ENCODE results near the gene TXK.
A peak's percentile ranks its signal among the peaks of the same experiment; 100 is the strongest.
"Not testable (repeated sequence)": the region's sequence is repeated elsewhere in the genome, so short reads cannot be mapped to it uniquely, and the experiment has no call there.

TXK gene

DNA sequence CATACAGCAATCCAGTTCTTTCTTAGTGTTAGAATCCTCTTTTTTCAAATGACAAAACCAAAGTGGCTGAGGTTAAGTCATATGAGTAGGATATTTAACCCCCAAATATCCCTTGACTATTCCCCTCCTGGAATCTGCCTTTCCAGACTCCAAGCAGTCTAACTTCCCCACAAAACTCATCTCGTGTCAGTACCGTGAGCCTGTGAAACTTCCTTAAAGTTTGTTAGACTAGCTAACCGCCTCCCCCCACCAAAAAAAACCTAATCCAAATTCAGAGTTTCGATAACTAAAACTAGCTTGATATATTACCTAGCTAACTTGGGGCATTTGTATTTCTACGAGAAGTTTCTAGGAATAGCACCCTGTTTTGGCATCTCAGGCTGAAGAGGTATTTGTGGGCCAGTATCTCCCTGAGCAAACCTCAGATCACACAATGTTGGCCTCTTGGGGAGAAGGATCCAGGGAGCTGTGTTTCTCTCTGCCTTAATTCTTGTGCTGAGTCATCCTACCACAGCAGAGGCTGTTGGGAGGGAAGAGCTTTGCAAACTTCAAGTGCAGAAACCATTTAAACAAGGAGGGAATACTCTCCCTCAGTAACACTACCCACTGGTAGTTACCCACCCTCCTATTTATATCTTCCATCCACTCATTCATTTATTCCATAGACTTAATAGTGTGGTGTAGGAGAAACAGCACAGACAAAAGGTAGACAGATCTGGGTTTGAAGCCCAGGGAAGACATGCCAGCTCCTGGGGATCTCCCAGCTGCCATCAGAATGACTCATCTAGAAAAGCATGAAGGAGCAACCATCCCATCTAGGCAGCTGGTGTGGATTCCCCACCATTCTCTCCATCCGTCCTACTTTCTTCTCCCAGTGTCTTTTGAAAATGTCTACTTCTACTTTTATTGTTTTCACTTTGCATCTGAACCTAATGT is 39.3 kb upstream of the TXK start:
- Histone ChIP-seq H3K27ac (ENCODE audit: poor library complexity, severe bottlenecking) (peak overlapping the region; percentile 13), H3K9me3 (ENCODE audit: severe bottlenecking) (no peaks in the 10 kb centered on the region), H3K4me3 (ENCODE audit: severe bottlenecking) (no peak overlapping the region), H3K4me1 (ENCODE audit: insufficient read depth, poor library complexity, severe bottlenecking) (peaks cover 16% of the 10 kb centered on the region), H3K36me3 (ENCODE audit: low read depth) (no peaks in the 10 kb centered on the region), H3K27me3 (ENCODE audit: insufficient read depth, poor library complexity, severe bottlenecking) (no peaks in the 10 kb centered on the region)
- TF ChIP-seq, protein P1, sequence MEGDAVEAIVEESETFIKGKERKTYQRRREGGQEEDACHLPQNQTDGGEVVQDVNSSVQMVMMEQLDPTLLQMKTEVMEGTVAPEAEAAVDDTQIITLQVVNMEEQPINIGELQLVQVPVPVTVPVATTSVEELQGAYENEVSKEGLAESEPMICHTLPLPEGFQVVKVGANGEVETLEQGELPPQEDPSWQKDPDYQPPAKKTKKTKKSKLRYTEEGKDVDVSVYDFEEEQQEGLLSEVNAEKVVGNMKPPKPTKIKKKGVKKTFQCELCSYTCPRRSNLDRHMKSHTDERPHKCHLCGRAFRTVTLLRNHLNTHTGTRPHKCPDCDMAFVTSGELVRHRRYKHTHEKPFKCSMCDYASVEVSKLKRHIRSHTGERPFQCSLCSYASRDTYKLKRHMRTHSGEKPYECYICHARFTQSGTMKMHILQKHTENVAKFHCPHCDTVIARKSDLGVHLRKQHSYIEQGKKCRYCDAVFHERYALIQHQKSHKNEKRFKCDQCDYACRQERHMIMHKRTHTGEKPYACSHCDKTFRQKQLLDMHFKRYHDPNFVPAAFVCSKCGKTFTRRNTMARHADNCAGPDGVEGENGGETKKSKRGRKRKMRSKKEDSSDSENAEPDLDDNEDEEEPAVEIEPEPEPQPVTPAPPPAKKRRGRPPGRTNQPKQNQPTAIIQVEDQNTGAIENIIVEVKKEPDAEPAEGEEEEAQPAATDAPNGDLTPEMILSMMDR (IDR thresholded peaks at IDR 0.05; ENCODE audit: poor library complexity, severe bottlenecking): no peak
- ATAC-seq (ENCODE audit: low read depth): peak; percentile 88
- DNase-seq (ENCODE audit: low spot score): no peak

DNA sequence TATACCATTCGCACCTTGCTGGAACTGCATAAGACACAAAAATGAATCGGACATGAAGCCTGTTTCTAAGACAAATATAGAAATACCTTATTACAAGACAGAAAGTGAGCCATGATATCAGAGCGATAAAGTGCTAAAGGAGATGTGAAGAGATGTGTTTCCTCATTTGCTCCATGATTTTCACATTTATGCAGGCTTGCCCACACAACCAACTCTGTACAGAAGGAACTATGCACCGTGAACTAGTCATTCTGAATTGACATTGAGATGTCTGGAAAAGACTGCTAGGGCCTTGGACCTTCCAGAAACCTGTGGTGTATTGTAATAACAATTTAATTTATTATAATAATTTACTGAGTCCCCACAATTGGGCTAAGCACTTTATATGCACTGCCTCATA is 38.6 kb upstream of the TXK start:
- peaks cover 16% of the 10 kb centered on the region for H3K4me1 ChIP-seq (ENCODE audit: insufficient read depth, poor library complexity, severe bottlenecking)
- no peaks in the 10 kb centered on the region for H3K36me3 ChIP-seq (ENCODE audit: low read depth)
- no peaks in the 10 kb centered on the region for H3K27me3 ChIP-seq (ENCODE audit: insufficient read depth, poor library complexity, severe bottlenecking)
- no peak overlapping the region for H3K27ac ChIP-seq (ENCODE audit: poor library complexity, severe bottlenecking)
- TF ChIP-seq, protein P1 (IDR thresholded peaks at IDR 0.05; ENCODE audit: poor library complexity, severe bottlenecking): no peak
- no peak for DNase-seq (ENCODE audit: low spot score)
- H3K4me3 ChIP-seq (ENCODE audit: severe bottlenecking): no peak overlapping the region
- ATAC-seq (ENCODE audit: low read depth): no peak
- no peaks in the 10 kb centered on the region for H3K9me3 ChIP-seq (ENCODE audit: severe bottlenecking)

DNA sequence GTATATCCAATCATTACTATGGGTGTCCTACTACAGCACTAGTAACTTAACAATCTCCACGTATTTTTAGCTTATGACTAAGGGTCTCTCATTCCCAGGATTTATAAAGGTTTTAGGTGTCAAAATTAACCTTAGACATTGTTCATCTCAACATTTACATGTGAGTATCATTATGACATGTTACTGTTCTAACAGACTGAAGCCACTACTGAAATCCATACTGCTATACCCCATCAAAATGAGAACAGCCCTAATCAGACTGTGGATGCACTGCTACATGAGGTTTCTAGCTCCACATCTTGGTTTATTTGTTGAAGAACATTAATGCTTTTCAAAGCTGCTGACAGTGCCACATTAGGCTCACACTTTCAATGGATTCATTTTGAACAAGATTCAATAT is 35.6 kb upstream of the TXK start:
- TF ChIP-seq, protein P1 (IDR thresholded peaks at IDR 0.05; ENCODE audit: poor library complexity, severe bottlenecking): no peak
- peaks cover 9% of the 10 kb centered on the region for H3K4me1 ChIP-seq (ENCODE audit: insufficient read depth, poor library complexity, severe bottlenecking)
- no peak for DNase-seq (ENCODE audit: low spot score)
- H3K27ac ChIP-seq (ENCODE audit: poor library complexity, severe bottlenecking): no peak overlapping the region
- H3K4me3 ChIP-seq (ENCODE audit: severe bottlenecking): no peak overlapping the region
- ATAC-seq (ENCODE audit: low read depth): no peak
- no peaks in the 10 kb centered on the region for H3K36me3 ChIP-seq (ENCODE audit: low read depth)
- no peaks in the 10 kb centered on the region for H3K27me3 ChIP-seq (ENCODE audit: insufficient read depth, poor library complexity, severe bottlenecking)
- H3K9me3 ChIP-seq (ENCODE audit: severe bottlenecking): no peaks in the 10 kb centered on the region

DNA sequence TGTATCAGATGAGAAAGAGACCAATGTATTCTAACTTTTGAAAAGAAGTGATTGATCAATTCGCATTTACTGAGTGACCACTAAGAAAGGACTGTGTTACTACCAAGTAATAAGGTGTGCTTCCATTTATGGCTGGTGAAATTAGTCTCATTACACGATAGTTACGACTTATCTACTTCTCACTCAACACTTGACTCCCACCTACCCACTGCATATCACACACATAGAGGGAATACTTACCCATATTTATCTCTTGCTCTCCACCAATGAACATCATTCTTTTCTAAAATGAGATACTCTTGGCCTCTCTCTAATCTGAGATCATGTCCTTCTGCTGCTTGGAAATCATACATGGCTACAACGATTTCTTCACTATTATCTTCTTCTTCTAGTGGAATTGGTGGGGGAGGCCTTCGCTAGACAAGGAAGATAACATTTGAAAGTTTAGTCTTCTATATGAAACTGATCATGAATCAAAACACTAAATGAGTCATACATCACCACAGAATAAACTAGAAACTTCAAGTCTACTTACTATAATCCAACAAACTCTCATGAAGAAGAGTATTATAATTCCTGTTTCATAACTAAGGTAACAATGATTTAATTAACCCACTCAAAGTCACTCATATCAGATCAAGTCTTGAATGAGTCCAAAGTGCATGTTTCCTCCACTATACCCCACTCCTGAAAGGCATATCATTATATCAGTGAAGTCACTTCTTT is 33.7 kb upstream of the TXK start:
- Histone ChIP-seq H3K27ac (ENCODE audit: poor library complexity, severe bottlenecking) (no peak overlapping the region), H3K9me3 (ENCODE audit: severe bottlenecking) (no peaks in the 10 kb centered on the region), H3K36me3 (ENCODE audit: low read depth) (no peaks in the 10 kb centered on the region), H3K4me1 (ENCODE audit: insufficient read depth, poor library complexity, severe bottlenecking) (no peaks in the 10 kb centered on the region), H3K27me3 (ENCODE audit: insufficient read depth, poor library complexity, severe bottlenecking) (no peaks in the 10 kb centered on the region), H3K4me3 (ENCODE audit: severe bottlenecking) (no peak overlapping the region)
- ATAC-seq (ENCODE audit: low read depth) (no peak), DNase-seq (ENCODE audit: low spot score) (no peak)
- TF ChIP-seq, protein P1 (IDR thresholded peaks at IDR 0.05; ENCODE audit: poor library complexity, severe bottlenecking): no peak

DNA sequence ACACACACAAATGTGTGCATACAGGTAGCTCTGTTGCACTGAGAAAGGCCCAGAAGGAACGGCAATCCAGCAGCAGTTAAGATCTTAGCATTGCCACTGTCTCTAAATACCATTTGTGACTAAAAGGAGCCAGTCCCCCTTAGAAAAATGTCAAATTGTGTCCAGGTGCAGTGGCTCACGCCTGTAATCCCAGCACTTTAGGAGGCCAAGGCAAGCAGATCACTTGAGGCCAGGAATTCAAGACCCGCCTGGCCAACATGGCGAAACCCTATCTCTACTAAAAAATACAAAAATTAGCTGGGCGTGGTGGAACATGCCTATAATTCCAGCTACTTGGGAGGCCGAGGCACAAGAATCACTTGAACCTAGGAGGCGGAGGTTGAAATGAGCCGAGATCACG is 30.5 kb upstream of the TXK start:
- DNase-seq (ENCODE audit: low spot score): not testable (repeated sequence)

More for the DNA sequence above, 30.5 kb upstream of the TXK start:
- not testable (repeated sequence) for H3K27me3 ChIP-seq (ENCODE audit: insufficient read depth, poor library complexity, severe bottlenecking); H3K4me3 ChIP-seq (ENCODE audit: severe bottlenecking); H3K4me1 ChIP-seq (ENCODE audit: insufficient read depth, poor library complexity, severe bottlenecking); ATAC-seq (ENCODE audit: low read depth); H3K9me3 ChIP-seq (ENCODE audit: severe bottlenecking); H3K36me3 ChIP-seq (ENCODE audit: low read depth); H3K27ac ChIP-seq (ENCODE audit: poor library complexity, severe bottlenecking)

All from RWPE2 (cell line).